ENCODE data around the gene AGMO.

GRCh38 chr7:15577600-15577999 lies 15.8 kb upstream of the AGMO start:
- TF ChIP-seq CTCF (IDR thresholded peaks at IDR 0.05; ENCODE audit: low read depth, low read length, poor library complexity, severe bottlenecking) (no peak), EZH2phosphoT487 (IDR thresholded peaks at IDR 0.05; ENCODE audit: borderline replicate concordance, low read length) (no peak)
